Neural progenitor cell (in vitro differentiated cells): ENCODE data around the gene NEUROG1. TPM values are rescaled to one million over a fixed set of nuclear protein-coding genes. Genes with fewer than 3 reads are reported as not detected.

Experiments used
- DNase-seq: peaks from one replicate; pipeline ENCODE4 v3.0.0-alpha.2; 2016; ENCODE audit warnings: low spot score
- H2AFZ ChIP-seq: fragments of 200-600 bp; sonication (generic); replicated peaks from 2 replicates; pipeline ENCODE4 v1.6.1; 2016; ENCODE audit warnings: antibody characterized with exemption
- H3F3A ChIP-seq: fragments of 200-600 bp; sonication (generic); 2 replicates; pipeline ENCODE4 v1.6.1; 2016; ENCODE audit warnings: antibody characterized with exemption, low read depth
- H3K27ac ChIP-seq: fragments of 200-600 bp; sonication (generic); 2 replicates; pipeline ENCODE4 v1.5.1; 2016; ENCODE audit warnings: mild to moderate bottlenecking
- H3K27me3 ChIP-seq: fragments of 200-600 bp; sonication (generic); 2 replicates; pipeline ENCODE4 v1.6.1; 2016; ENCODE audit warnings: mild to moderate bottlenecking, moderate library complexity
- H3K36me3 ChIP-seq: fragments of 200-600 bp; sonication (generic); 2 replicates; pipeline ENCODE4 v1.5.1; 2016
- H3K4me1 ChIP-seq: fragments of 200-600 bp; sonication (generic); 2 replicates; pipeline ENCODE4 v1.6.1; 2016; ENCODE audit warnings: mixed run types
- H3K4me2 ChIP-seq: fragments of 200-600 bp; sonication (generic); 2 replicates; pipeline ENCODE4 v1.6.1; 2016
- H3K4me3 ChIP-seq: fragments of 200-600 bp; sonication (generic); 2 replicates; pipeline ENCODE4 v1.5.1; 2016
- H3K79me2 ChIP-seq: fragments of 200-600 bp; sonication (generic); 2 replicates; pipeline ENCODE4 v1.6.1; 2016; ENCODE audit warnings: low read depth
- H3K9ac ChIP-seq: fragments of 200-600 bp; sonication (generic); 2 replicates; pipeline ENCODE4 v1.6.1; 2016
- H3K9me3 ChIP-seq: fragments of 200-600 bp; sonication (generic); 2 replicates; pipeline ENCODE4 v1.5.1; 2016; ENCODE audit warnings: low read depth
- H4K20me1 ChIP-seq: fragments of 200-600 bp; sonication (generic); 2 replicates; pipeline ENCODE4 v1.6.1; 2016; ENCODE audit warnings: low read depth
- H3K27ac Mint-ChIP-seq: 3 replicates; pipeline ENCODE4 v1.8.0; 2021; ENCODE audit warnings: mixed read lengths
- H3K27me3 Mint-ChIP-seq: 2 replicates; pipeline ENCODE4 v1.8.0; 2022; ENCODE audit warnings: low read depth, mild to moderate bottlenecking, inconsistent platforms, moderate library complexity, mixed read lengths; ENCODE audit not compliant: insufficient read depth
- H3K36me3 Mint-ChIP-seq: 3 replicates; pipeline ENCODE4 v1.8.0; 2021; ENCODE audit warnings: mixed read lengths
- H3K4me1 Mint-ChIP-seq: 3 replicates; pipeline ENCODE4 v1.8.0; 2021; ENCODE audit warnings: mixed read lengths
- H3K4me3 Mint-ChIP-seq: 3 replicates; pipeline ENCODE4 v1.8.0; 2021; ENCODE audit warnings: mild to moderate bottlenecking, moderate library complexity, mixed read lengths
- H3K9me3 Mint-ChIP-seq: 3 replicates; pipeline ENCODE4 v1.8.0; 2020; ENCODE audit warnings: mixed read lengths
- CTCF ChIP-seq: fragments of 200-600 bp; sonication (generic); IDR thresholded peaks from 2 replicates; pipeline ENCODE4 v1.5.1; 2017; ENCODE audit warnings: antibody characterized with exemption, mild to moderate bottlenecking
- EZH2 ChIP-seq: fragments of 200-600 bp; sonication (generic); IDR thresholded peaks from 2 replicates; pipeline ENCODE4 v1.6.1; 2017; ENCODE audit warnings: antibody characterized with exemption, mild to moderate bottlenecking, moderate library complexity
- EZH2phosphoT487 ChIP-seq: fragments of 200-600 bp; sonication (generic); IDR thresholded peaks from 2 replicates; pipeline ENCODE4 v1.6.1; 2017; ENCODE audit warnings: antibody characterized with exemption
- total RNA-seq: library from RNA; depleted of rRNA; stranded (reverse); fragments of >200 nt; gene quantifications from 2 replicates; pipeline ENCODE4 v1.2.3, GENCODE V29; 2015; ENCODE audit warnings: low replicate concordance

NEUROG1 gene
- total RNA-seq, 1 donor from 2014 or later, result not detected

DNA sequence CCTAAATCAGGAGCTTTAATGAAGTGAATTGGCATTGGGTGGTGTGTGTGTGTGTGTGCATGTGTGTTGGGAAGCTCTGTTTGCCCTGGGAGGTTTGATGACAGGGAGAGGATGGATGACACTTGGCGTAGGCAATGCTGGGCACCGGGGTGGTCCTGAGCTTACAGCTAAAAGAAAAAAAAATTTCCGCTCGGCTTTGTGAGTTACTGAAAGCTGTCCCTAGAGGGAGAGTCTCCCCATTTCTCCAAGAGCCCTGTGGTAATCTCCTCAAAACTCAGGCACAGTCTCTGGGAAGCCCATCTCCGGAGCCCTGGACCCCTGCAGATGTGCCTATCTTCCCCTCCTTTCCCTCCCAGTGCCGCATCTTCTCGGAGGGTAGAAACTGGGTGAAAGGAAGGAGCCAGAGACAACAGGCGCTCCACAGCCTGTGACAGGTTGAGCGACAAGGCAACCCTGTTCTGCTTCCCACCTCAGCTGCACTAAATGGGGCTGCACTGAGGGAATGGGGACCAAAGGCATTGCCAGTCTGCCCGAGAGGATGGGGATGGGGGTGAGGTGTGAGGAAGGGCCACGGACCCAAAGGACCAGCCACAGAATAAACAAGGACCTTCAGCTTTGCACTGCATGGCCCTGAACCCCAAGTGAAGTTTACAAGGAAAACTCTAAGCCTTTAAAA is 47.8 kb downstream of the NEUROG1 start:
- TF ChIP-seq CTCF (peak; percentile 10), EZH2phosphoT487 (no peak), EZH2 (no peak)
- Mint-ChIP-seq H3K4me1 (peaks cover 66% of the 10 kb centered on the region), H3K9me3 (no peaks in the 10 kb centered on the region), H3K4me3 (peak overlapping the region; percentile 84), H3K27me3 (peaks cover 69% of the 10 kb centered on the region), H3K36me3 (peaks cover 2% of the 10 kb centered on the region), H3K27ac (no peak overlapping the region)
- DNase-seq, result peak; percentile 69
- Histone ChIP-seq H3K36me3 (no peaks in the 10 kb centered on the region), H3K9me3 (no peaks in the 10 kb centered on the region), H3F3A (peaks cover 40% of the 10 kb centered on the region), H3K79me2 (no peaks in the 10 kb centered on the region), H3K9ac (no peak overlapping the region), H2AFZ (no peak overlapping the region), H3K4me1 (peaks cover 45% of the 10 kb centered on the region), H3K4me2 (peak overlapping the region; percentile 93), H4K20me1 (peaks cover 96% of the 10 kb centered on the region), H3K27me3 (peaks cover 100% of the 10 kb centered on the region), H3K27ac (no peak overlapping the region), H3K4me3 (peak overlapping the region; percentile 49)

DNA sequence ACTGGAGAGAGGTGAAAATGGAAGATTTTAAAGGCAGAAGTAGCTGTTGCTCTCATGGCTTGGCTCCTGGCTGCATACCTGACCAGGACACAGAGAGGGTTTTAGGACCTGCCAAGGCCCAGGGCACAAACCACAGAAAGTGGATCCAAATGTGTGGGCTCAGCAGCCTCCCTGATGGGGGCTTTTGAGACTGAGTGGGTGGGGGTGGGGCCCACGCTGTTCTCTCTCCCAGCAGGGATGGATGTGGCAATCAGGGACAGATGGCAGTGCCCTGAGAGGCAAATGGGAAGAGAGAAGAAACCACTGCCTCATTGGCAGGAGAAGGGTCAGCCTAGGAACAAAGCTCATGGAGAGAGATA is 48.7 kb downstream of the NEUROG1 start:
- H3K79me2 ChIP-seq, result no peaks in the 10 kb centered on the region
- Mint-ChIP-seq H3K4me3 (peak overlapping the region; percentile 67), H3K9me3 (no peaks in the 10 kb centered on the region), H3K27me3 (peaks cover 60% of the 10 kb centered on the region), H3K4me1 (peaks cover 65% of the 10 kb centered on the region), H3K27ac (no peak overlapping the region), H3K36me3 (peaks cover 2% of the 10 kb centered on the region)
- no peak for TF ChIP-seq CTCF
- TF ChIP-seq EZH2, result no peak
- TF ChIP-seq EZH2phosphoT487, result no peak
- no peak for DNase-seq
- H2AFZ ChIP-seq, result no peak overlapping the region
- peaks cover 48% of the 10 kb centered on the region for H3F3A ChIP-seq
- peaks cover 46% of the 10 kb centered on the region for H3K4me1 ChIP-seq
- no peaks in the 10 kb centered on the region for H3K9me3 ChIP-seq
- H3K27me3 ChIP-seq, result peaks cover 100% of the 10 kb centered on the region
- H3K36me3 ChIP-seq, result no peaks in the 10 kb centered on the region
- no peak overlapping the region for H3K9ac ChIP-seq
- no peak overlapping the region for H3K4me3 ChIP-seq
- H3K4me2 ChIP-seq, result no peak overlapping the region
- peaks cover 96% of the 10 kb centered on the region for H4K20me1 ChIP-seq
- H3K27ac ChIP-seq, result no peak overlapping the region

DNA sequence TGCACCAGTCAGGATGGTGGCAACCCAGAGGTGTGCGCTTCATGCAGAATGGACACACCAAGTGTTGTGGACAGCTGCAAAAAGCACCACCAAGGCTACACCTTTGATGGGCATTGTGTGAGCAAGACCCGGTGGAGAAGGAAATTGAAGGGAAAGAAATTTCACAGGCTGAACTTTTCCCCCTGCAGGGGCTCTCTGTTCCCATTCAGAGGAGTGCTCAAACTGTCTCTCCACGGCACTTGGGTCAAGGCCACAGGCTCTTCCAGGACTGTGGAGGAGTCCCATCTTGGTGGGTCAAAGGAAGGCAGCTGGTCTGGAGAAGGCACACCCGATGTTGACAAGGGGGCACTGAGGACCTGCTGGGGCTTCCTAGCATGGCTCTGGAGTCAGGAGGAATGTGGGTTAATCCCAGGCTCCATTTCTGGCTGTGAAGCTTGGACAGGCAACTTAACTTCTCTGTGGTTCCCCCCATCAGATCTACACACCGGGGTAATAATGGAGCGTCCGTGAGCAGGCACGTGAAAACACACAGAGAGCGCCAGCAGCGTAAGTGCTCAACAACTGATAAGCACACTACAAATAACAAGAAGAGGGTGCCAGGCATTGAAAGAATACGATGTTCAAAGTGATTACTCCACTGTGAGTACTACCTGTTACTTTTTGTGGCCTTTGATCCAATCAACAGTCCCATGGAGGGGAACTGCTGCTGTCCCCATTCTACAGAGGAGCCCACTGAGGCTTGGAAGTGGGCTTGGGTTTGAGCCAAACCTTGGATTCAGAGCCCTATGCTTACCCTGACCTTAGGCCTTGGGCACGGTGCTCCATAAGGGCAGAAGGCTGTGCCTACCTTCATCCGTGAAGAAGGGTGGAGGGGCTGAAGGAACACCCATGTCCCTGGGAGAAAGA is 49.4 kb downstream of the NEUROG1 start:
- no peak overlapping the region for H3K27ac Mint-ChIP-seq
- H3K4me3 Mint-ChIP-seq, result peak overlapping the region; percentile 67
- Histone ChIP-seq H3K4me2 (no peak overlapping the region), H3K27me3 (peaks cover 100% of the 10 kb centered on the region), H3K4me3 (no peak overlapping the region), H3F3A (peaks cover 43% of the 10 kb centered on the region), H3K9ac (no peak overlapping the region), H4K20me1 (peaks cover 96% of the 10 kb centered on the region), H3K27ac (no peak overlapping the region), H2AFZ (no peak overlapping the region), H3K36me3 (no peaks in the 10 kb centered on the region), H3K4me1 (peaks cover 39% of the 10 kb centered on the region), H3K79me2 (no peaks in the 10 kb centered on the region), H3K9me3 (no peaks in the 10 kb centered on the region)
- no peaks in the 10 kb centered on the region for H3K9me3 Mint-ChIP-seq
- no peak for TF ChIP-seq EZH2
- TF ChIP-seq CTCF, result no peak
- TF ChIP-seq EZH2phosphoT487, result no peak
- peaks cover 65% of the 10 kb centered on the region for H3K4me1 Mint-ChIP-seq
- H3K27me3 Mint-ChIP-seq, result peaks cover 56% of the 10 kb centered on the region
- no peak for DNase-seq
- H3K36me3 Mint-ChIP-seq, result peaks cover 2% of the 10 kb centered on the region
